Breast epithelium (tissue), 3 donors: ENCODE results near the gene BIRC2.

Source experiments
- POLR2A ChIP-seq: fragments of 450-650 bp; IDR thresholded peaks from one replicate; pipeline ENCODE4 v1.6.1; 2016; ENCODE audit warnings: antibody characterized with exemption, mild to moderate bottlenecking, moderate library complexity
- TF ChIP-seq, protein P1 (sequence below), 3 donors: fragments of 450-650 bp; IDR thresholded peaks; one replicate each; pipeline ENCODE4 v1.5.1; 2016 to 2017; ENCODE audit warnings: antibody characterized with exemption in 3 of 3, mild to moderate bottlenecking in 3 of 3, moderate library complexity in 3 of 3

DNA sequence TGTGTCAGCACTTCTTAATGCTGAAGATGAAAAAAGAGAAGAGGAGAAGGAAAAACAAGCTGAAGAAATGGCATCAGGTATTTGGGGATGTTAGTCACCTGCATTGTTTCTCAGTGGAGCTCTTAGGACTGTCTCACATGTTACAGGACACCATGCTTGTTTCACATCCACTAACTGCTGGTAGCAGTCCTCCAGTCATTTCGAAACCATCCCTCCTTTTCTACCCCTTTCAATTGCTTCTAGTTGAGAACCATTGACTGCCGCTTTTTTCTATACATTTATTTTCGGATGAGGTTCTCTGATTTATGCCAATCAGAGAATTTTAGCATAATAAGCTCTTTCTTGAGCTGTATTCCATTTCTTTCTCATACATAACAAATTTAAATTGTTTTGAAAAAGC lies 21.5 kb downstream of the BIRC2 start:
- TF ChIP-seq, protein P1, sequence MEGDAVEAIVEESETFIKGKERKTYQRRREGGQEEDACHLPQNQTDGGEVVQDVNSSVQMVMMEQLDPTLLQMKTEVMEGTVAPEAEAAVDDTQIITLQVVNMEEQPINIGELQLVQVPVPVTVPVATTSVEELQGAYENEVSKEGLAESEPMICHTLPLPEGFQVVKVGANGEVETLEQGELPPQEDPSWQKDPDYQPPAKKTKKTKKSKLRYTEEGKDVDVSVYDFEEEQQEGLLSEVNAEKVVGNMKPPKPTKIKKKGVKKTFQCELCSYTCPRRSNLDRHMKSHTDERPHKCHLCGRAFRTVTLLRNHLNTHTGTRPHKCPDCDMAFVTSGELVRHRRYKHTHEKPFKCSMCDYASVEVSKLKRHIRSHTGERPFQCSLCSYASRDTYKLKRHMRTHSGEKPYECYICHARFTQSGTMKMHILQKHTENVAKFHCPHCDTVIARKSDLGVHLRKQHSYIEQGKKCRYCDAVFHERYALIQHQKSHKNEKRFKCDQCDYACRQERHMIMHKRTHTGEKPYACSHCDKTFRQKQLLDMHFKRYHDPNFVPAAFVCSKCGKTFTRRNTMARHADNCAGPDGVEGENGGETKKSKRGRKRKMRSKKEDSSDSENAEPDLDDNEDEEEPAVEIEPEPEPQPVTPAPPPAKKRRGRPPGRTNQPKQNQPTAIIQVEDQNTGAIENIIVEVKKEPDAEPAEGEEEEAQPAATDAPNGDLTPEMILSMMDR (IDR thresholded peaks at IDR 0.05), result no peak
- no peak for TF ChIP-seq POLR2A
